ENCODE results near the gene ZSWIM5.
"Not testable (repeated sequence)": the region's sequence is repeated elsewhere in the genome, so short reads cannot be mapped to it uniquely, and the experiment has no call there.

Gene ZSWIM5

DNA sequence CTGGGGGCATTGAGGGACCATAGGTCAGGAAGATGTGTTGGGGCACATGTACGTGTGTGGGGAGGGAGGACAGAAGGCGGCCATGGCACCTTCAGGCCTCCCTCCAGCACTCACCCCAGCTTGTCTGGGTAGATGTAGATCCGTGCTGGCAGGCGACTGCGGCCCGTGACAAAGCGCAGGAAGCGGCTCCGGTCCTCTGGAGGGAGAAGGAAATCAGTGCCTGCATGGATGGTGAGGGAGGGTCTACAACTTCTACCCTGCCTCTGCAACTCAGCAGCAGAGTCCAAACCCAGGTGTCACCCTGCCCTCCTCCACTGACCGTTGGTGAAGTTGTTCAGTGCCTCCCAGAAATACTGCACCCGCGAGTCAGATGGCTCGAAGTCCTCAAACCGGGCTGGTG lies 202.7 kb downstream of the ZSWIM5 start:
- DNase-seq (ENCODE audit: low read depth), result no peak

DNA sequence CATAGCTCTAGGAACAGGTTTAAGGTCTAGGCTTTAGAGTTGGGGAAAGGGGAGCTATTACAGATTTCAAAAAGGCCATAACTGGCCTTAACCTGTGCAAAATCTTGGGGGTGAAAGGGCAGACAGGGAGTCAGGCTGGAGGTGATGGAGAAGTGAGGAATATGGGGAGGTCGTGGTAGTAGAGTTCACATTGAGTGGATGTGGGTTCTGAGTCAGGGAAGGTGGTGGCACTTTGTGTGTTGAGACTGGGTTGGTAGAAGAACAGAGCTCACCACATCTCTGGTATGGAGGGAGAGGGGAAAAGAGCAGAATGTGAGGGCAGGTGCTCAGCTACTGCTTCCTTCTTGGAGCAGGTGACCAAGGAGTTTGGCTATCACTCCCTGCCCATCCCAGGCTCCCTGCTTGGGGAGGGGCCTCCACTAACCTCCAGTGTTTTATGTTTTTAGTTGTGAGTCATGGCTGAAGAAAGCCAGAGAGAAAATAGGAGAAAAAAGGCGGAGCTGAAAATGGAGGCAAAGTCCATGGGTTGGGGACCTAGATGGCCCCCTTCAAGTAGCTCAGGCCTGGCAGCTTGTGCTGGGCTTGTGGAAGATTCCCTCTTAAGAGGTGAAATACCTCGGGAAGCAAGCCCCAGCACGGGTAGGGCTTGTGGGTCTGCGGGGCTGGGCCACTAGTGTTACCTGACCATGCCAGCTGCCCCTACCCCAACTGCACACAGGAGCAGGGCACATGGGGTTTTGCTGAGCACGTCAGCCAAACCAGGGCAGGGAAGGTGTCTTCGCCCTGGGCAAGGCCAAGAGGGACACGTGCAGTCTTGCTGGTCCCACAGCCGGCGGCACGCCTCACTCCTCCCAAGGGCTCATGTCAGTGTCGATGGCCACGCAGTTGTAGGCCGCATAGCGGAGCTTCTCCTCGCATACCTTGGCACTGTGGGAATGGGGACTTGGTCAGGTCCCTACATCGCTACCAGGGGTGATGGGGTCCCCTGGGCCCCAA lies 203.5 kb downstream of the ZSWIM5 start:
- DNase-seq (ENCODE audit: low read depth), result no peak

DNA sequence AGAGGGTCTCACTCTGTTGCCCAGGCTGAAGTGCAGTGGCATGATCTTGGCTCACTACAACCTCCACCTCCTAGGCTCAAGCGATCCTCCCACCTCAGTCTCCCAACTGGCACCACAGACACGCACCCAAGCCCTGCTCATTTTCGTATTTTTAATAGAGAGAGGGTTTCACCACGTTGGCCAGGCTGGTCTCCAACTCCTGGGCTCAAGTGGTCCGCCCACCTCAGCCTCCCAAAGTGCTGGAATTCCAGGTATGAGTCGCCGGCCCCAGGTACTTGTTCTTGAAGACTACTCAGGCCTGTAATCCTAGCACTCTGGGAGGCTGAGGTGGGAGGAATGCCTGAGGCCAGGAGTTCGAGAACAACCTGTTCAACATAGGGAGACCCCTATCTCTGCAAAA lies 204.8 kb downstream of the ZSWIM5 start:
- DNase-seq (ENCODE audit: low read depth), result not testable (repeated sequence)

- no peak for DNase-seq (ENCODE audit: low read depth)
Measured at GRCh38 chr1:45001011-45001481, 205.4 kb downstream of the ZSWIM5 start.

DNA sequence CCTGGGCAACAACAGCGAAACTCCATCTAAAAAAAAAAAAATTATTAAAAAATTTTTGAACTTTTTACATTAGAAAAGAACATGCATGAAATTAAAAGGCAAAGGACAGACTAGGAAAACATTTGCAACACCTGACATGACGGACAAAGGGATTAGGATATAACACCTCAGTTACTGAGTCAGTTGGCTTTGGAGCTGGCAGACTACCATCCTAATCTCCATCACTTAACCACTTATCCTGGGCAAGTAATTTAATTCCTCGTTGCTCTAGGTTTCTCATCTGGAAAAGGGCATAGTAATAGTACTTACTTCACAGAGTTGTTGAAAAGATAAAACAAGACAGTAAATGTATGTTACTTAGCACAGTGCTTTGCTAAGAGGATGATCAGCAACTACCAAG lies 207.2 kb downstream of the ZSWIM5 start:
- no peak for DNase-seq (ENCODE audit: low read depth)

DNA sequence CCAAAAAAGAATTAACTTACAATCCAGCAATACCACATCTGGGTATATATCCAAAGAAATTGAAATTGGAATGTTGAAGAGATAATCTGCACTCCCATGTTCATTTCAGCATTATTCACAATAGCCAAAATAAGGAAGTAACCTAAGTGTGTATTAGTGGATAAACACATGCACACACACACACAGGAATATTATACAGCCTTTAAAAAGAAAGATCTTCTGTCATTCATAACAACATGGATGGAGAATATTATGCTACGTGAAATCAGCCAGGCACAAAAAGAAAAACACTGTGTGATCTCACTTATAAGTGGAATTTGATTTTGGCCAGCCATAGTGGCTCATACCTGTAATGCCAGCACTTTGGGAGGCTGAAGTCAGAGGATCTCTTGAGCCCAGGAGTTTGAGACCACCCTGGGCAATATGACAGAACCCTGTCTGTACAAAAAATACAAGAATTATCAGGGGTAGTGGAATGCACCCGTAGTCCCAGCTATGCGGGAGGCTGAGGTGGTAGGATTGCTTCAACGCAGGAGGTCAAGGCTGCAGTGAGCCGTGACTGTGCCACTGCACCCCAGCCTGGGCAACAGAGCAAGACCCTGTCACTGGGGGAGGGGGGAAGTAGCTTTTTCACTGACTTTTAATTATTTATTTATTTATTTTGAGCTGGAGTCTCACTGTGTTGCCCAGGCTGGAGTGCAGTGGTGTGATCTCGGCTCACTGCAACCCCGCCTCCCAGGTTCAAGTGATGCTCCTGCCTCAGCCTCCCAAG lies 210.8 kb downstream of the ZSWIM5 start:
- no peak for DNase-seq (ENCODE audit: low read depth)

GRCh38 chr1:44994309-44994898 lies 212.0 kb downstream of the ZSWIM5 start:
- no peak for DNase-seq (ENCODE audit: low read depth)

- no peak for DNase-seq (ENCODE audit: low read depth)
Measured at GRCh38 chr1:44988531-44989156, 217.8 kb downstream of the ZSWIM5 start.

GRCh38 chr1:44985747-44986359 lies 220.6 kb downstream of the ZSWIM5 start:
- DNase-seq (ENCODE audit: low read depth), result no peak

GRCh38 chr1:44977372-44977771 lies 229.0 kb downstream of the ZSWIM5 start:
- DNase-seq (ENCODE audit: low read depth), result not testable (repeated sequence)

GRCh38 chr1:44976252-44976651 lies 230.2 kb downstream of the ZSWIM5 start:
- no peak for DNase-seq (ENCODE audit: low read depth)

DNA sequence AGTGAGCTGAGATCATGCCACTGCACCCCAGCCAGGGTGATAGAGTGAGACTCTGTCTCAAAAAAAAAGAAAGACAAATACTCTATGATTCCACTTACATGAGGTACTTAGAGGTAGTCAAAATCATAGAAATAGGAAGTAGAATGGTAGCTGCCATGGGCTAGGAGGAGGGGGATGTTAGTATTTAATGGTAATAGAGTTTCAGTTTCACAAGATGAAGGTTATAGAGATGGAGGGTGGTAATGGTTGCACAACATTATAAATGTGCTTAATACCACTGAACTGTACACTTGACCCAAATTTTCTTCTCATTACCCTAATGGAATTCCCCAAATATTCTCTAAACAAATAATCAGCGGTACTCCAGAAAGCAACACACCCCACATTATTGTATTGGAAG lies 232.8 kb downstream of the ZSWIM5 start:
- DNase-seq (ENCODE audit: low read depth), result no peak

DNA sequence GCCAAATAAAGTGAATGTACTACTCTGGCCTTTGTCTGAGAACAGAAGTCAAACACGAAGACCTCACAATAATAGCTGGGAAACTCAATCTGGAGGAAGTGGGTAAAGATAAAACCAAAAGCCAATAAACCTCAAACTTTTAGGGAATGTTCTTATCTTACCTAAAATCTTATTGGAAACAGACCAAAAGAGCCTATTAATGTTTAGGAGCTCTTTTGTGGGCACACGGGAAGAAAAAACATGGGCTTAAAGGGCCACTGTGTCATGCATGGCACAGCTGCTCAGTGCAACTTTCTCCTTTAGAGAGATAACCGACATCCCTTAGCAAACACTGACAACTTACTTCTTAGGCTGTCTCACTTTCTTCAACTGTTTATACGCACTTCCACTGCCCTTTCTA lies 236.1 kb downstream of the ZSWIM5 start:
- no peak for DNase-seq (ENCODE audit: low read depth)
